Fibroblast of peridontal ligament (primary cell): ENCODE results near the gene BLVRA.
"Not testable (repeated sequence)": the region's sequence is repeated elsewhere in the genome, so short reads cannot be mapped to it uniquely, and the experiment has no call there.

Experiments used
- DNase-seq: peaks from one replicate; pipeline ENCODE4 v3.0.0-alpha.2; 2010; ENCODE audit errors: extremely low read depth

BLVRA gene

DNA sequence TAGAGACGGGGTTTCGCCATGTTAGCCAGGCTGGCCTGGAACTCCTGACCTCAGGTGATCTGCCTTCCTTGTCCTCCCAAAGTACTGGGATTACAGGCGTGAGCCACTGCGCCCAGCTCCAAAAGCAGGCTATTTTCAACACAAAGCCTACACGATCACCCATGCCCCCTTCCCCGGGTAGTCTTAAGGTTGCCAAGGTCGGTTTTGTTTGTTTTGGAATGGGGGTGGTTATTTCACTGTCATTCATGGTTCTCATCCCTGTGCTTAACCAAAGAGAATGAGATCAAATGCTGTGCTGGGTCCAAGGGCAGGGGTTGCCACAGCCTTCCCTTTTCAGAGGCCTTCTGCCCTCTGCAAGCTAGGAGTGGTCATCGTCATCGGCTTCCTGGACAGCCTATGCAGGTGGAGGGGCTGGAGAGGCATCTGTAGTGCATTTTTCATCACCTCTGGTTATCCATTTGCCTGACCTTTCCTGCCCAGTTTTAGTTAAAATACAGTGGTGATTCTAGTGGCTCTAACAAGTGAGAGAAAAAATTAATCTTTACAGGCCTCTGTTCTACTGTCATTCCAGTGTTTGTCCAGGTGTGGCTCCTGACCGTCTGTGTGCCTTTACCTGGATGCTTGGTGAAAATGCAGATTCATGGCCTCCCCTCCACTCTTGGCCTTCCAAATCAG lies 11.4 kb downstream of the BLVRA start:
- no peak for DNase-seq

- no peak for DNase-seq
These were observed 12.6 kb downstream of the BLVRA start for GRCh38 chr7:43771128-43771527.

DNA sequence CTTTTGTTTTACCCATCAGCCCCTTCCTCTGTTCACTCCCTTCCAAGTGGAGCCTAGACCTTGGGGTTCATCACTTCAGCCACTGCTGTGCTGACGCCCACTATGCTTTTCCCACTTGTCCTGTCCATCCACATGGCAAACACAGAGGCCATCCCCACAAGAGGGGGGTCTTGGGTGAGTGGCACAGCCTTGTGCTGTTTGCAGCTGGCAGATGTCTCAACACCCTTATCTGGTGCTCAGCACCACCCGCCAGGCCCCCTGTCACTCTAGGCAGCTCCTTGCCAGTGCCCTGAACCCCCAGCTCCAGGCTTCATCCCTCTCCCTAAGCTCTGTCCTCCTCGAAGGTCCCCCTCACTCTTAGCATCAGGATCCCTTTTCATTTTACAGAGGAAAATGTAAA lies 13.1 kb downstream of the BLVRA start:
- DNase-seq: no peak

DNA sequence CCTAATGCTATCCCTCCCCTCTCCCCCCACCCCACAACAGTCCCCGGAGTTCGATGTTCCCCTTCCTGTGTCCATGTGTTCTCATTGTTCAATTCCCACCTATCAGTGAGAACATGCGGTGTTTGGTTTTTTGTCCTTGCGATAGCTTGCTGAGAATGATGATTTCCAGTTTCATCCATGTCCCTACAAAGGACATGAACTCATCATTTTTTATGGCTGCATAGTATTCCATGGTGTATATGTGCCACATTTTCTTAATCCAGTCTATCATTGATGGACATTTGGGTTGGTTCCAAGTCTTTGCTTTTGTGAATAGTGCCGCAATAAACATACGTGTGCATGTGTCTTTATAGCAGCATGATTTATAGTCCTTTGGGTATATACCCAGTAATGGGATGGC lies 14.8 kb downstream of the BLVRA start:
- DNase-seq: not testable (repeated sequence)

DNA sequence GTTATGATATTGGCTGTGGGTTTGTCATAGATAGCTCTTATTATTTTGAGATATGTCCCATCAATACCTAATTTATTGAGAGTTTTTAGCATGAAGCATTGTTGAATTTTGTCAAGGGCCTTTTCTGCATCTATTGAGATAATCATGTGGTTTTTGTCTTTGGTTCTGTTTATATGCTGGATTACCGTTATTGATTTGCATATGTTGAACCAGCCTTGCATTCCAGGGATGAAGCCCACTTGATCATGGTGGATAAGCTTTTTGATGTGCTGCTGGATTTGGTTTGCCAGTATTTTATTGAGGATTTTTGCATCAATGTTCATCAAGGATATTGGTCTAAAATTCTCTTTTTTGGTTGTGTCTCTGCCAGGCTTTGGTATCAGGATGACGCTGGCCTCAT lies 16.8 kb downstream of the BLVRA start:
- DNase-seq: not testable (repeated sequence)

- not testable (repeated sequence) for DNase-seq
These were observed 20.0 kb downstream of the BLVRA start for GRCh38 chr7:43778293-43779044.

- no peak for DNase-seq
These were observed 20.7 kb downstream of the BLVRA start for GRCh38 chr7:43779045-43779812.

GRCh38 chr7:43781726-43782607 lies 23.5 kb downstream of the BLVRA start:
- peak; percentile 77 for DNase-seq

- no peak for DNase-seq
These were observed 24.5 kb downstream of the BLVRA start for GRCh38 chr7:43782768-43783555.

DNA sequence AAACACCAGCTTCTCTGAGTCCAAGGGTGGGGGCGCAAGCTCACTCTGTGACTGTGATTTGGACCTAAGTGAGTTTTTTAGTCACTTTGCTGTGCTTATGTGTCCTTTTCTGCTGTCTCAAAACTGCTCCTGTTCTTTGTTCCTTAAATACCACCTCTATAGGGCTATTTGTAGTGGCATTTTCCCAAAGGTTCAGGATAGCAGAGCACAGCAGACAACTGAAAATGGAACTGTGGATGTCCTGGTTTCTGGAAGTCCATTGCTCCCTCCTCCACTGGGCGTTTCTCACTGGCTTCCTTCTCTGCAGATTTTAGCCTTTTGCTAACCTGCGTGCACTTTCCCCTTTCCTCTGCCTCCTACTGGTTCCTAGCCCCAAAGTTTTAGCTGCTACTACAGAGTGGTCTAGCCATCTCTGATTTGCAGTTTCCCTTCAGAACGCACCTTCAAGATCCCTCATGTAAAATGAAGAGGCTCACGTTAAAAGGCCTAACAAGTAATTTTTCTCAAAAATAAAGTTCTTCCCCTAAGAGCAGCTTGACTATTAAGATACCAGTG lies 25.6 kb downstream of the BLVRA start:
- DNase-seq: no peak

- DNase-seq: not testable (repeated sequence)
These were observed 26.2 kb downstream of the BLVRA start for GRCh38 chr7:43784585-43785087.

DNA sequence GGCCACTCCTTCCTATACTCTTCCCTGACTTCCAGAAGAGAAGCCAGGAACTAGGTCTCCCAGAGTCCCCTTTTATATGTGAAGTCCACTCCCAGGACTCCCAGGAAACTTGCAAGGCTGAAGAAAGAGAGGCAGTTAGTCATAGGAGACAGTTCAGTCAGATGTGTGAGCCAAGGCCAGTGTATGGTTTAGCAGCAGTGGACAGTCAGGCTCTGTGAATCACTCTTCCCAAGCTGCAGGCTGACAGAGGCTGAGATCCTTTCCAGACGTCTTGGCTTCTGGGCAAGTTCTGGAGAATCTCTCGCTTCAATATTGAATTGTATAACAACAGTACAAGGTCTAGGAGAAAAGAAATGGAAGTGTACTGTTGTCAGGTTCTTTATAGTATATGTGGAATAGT lies 26.9 kb downstream of the BLVRA start:
- DNase-seq: peak; percentile 92

DNA sequence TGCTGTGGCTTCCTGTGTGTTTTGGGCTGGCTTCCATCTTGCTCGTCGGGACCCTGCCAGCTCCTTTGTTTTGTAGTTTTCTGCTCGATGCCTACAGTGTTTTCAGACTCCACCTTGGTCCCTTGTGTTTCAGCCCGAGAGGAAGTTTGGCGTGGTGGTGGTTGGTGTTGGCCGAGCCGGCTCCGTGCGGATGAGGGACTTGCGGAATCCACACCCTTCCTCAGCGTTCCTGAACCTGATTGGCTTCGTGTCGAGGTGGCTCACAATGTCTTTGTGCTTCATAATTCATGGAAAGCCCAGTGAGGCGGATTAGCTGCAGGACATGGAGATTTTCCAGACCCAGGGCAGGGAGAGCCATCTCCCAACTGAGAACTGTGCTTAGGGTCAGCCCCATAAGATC lies 29.3 kb downstream of the BLVRA start:
- DNase-seq: no peak

GRCh38 chr7:43790006-43790405 lies 31.5 kb downstream of the BLVRA start:
- DNase-seq: no peak

DNA sequence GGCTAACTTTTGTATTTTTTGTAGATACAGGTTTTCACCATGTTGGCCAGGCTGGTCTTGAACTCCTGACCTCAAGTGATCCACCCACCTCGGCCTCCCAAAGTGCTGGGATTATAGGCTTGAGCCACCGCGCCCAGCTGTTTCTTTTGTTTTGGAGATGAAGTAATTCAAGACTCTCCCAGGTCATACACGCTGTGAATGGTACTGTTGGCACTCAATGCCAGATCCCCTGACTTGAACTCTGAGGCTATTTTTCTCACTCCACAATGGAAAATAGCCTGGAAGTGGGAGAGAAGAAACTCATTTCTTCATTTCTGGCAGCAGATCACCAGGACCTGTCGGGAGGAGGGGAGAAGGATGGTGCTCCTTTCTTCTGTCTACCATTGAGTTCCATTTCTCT lies 32.4 kb downstream of the BLVRA start:
- no peak for DNase-seq

GRCh38 chr7:43791665-43792064 lies 33.2 kb downstream of the BLVRA start:
- no peak for DNase-seq

GRCh38 chr7:43792471-43793150 lies 34.1 kb downstream of the BLVRA start:
- no peak for DNase-seq

DNA sequence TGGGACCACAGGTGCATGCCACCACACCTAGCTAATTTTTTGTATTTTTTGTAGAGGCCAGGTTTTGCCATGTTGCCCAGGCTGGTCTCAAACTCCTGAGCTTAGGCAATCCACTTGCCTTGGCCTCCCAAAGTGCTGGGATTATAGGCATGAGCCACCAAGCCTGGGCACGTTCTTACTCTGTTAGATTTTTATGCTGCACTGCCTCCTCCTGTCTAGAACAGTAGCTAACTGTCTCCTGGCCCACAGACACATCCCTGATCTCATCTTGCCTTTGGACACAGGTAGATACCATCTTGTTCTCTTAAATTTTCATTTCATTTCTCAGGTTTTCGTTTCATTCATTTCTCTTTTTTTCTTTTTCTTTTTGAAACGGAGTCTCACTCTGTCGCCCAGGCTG lies 41.1 kb downstream of the BLVRA start:
- DNase-seq: peak; percentile 2

DNA sequence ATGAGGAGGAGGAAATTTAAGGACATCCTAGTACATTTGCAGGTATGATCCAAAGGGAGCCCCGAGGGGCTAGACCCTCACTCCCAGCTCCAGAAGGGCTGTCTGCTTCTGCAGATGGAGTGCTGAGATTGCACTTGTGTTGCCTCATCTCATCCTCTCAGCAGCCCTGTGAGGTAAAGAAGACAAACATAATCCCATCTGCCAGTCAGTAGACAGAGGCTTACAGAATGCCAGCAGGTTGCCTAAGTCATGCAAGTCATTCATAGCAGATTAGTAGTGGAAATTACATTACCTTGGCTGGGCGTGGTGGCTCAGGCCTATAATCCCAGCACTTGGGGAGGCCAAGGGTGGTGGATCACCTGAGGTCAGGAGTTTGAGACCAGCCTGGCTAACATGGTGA lies 45.4 kb downstream of the BLVRA start:
- DNase-seq: no peak

DNA sequence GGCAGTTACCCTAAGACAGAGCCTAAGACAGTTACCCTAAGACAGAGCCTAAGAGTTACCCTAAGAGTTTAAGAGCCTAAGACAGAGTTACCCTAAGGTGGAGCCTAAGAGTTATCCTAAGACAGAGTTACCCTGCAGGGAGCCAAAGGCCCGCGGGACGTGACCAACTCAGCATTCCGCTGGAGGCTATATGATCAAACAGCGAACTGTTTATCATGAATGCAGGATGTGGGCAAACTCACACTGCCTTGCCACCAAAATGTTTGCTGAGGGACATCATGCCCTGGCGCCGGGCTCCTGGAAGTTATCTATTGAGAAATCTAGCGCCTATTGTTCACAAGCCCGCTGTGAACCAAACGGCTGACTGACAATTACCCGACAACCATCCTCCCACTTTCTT lies 49.9 kb downstream of the BLVRA start:
- DNase-seq: no peak
